Panc1 (cell line): ENCODE measurements around the gene EVX2. TPM values are rescaled to one million over a fixed set of nuclear protein-coding genes. Genes with fewer than 3 reads are reported as not detected.

Experiments used
- ATAC-seq: fragments of 200-7000 bp; cut with Tn5 transposase; 2 replicates; pipeline ENCODE4 v1.9.1; 2020; ENCODE audit warnings: mild to moderate bottlenecking, moderate library complexity
- BruUV-seq: library from RNA; stranded (reverse); fragments of 400-500 nt; replicated peaks from 2 replicates; lab custom pipeline; 2021; lab: Mats Ljungman, UMichigan
- CTCF ChIA-PET: fragments of 300-600 bp; sonication (Branson Sonifier 250); formaldehyde crosslinking; loops from one replicate; lab custom pipeline; 2022; ENCODE audit warnings: antibody characterized with exemption; lab: Charles Lee
- POLR2A ChIA-PET: fragments of 300-600 bp; sonication (Branson Sonifier 250); formaldehyde crosslinking; loops from one replicate; lab custom pipeline; 2022; ENCODE audit warnings: antibody characterized with exemption; lab: Charles Lee
- DNase-seq: peaks from one replicate; pipeline ENCODE4 v3.0.0-alpha.2; 2010; ENCODE audit warnings: low read depth, low spot score
- H3K27ac ChIP-seq: 2 replicates; pipeline ENCODE4 v1.5.1; 2011; ENCODE audit warnings: mild to moderate bottlenecking, low read length, inconsistent platforms
- H3K27me3 ChIP-seq: fragments of 200-500 bp; sonication (Bioruptor generic); 2 replicates; pipeline ENCODE4 v1.6.0; 2014; ENCODE audit warnings: low read length, inconsistent platforms; ENCODE audit not compliant: control insufficient read depth, insufficient read depth
- H3K36me3 ChIP-seq: fragments of 200-500 bp; sonication (Bioruptor generic); 2 replicates; pipeline ENCODE4 v1.5.1; 2014; ENCODE audit warnings: inconsistent platforms, mild to moderate bottlenecking, low read length, moderate library complexity; ENCODE audit not compliant: control insufficient read depth, insufficient read depth
- H3K4me1 ChIP-seq: 2 replicates; pipeline ENCODE4 v1.5.1; 2011; ENCODE audit warnings: inconsistent platforms, mild to moderate bottlenecking, low read length, moderate library complexity; ENCODE audit not compliant: control insufficient read depth, insufficient read depth
- H3K4me3 ChIP-seq, 2 experiments: 2 replicates each; pipeline ENCODE4 v1.5.1; 2011 to 2012; ENCODE audit warnings: low read depth in 2 of 2, low read length in 2 of 2, mild to moderate bottlenecking in 2 of 2, inconsistent platforms in 1 of 2, moderate library complexity in 1 of 2
- H3K9me3 ChIP-seq: fragments of 200-500 bp; sonication (Bioruptor generic); 2 replicates; pipeline ENCODE4 v1.5.1; 2014; ENCODE audit warnings: low read depth, mild to moderate bottlenecking, inconsistent platforms, low read length, moderate library complexity; ENCODE audit not compliant: control insufficient read depth, insufficient read depth
- CTCF ChIP-seq: fragments of 450-650 bp; IDR thresholded peaks from 2 replicates; pipeline ENCODE4 v1.5.1; 2017; ENCODE audit warnings: mild to moderate bottlenecking
- POLR2AphosphoS5 ChIP-seq: IDR thresholded peaks from 2 replicates; pipeline ENCODE4 v1.6.1; 2012; ENCODE audit warnings: mild to moderate bottlenecking, low read depth, low read length, moderate library complexity
- REST ChIP-seq, 2 experiments: IDR thresholded peaks; 2 replicates each; pipeline ENCODE4 v1.6.1; 2011 to 2012; ENCODE audit warnings: low read depth in 2 of 2, control low read depth in 1 of 2, low read length in 1 of 2, mild to moderate bottlenecking in 1 of 2, moderate library complexity in 1 of 2; ENCODE audit not compliant: insufficient read depth in 1 of 2
- SIN3A ChIP-seq: IDR thresholded peaks from 2 replicates; pipeline ENCODE4 v1.6.1; 2012; ENCODE audit warnings: low read depth, mild to moderate bottlenecking, low read length, moderate library complexity, borderline replicate concordance; ENCODE audit not compliant: insufficient read depth
- TCF7L2 ChIP-seq: IDR thresholded peaks from 2 replicates; pipeline ENCODE4 v1.6.1; 2011; ENCODE audit warnings: mild to moderate bottlenecking, low read depth, low read length, inconsistent platforms
- in situ Hi-C: cut with HindIII; loops from 2 replicates; pipeline ENCODE4 v1.10.0; 2016; ENCODE audit warnings: low sequenced_read_pairs, low pct_unique_long_range_greater_than_20kb
- intact Hi-C: fragments of 100-400 bp; cut with micrococcal nuclease; formaldehyde crosslinking; loops from one replicate; pipeline ENCODE4 v1.10.0; 2022; ENCODE audit not compliant: unreplicated experiment
- total RNA-seq: library from RNA; stranded (reverse); gene quantifications from one replicate; pipeline ENCODE4 v1.2.1, GENCODE V29; 2021; ENCODE audit not compliant: unreplicated experiment

The EVX2 gene
- total RNA-seq, 1 experiment from 2014 or later = not detected

GRCh38 chr2:176035013-176035691 lies 48.6 kb downstream of the EVX2 start:
- intact Hi-C loops (no loop called here), in situ Hi-C loops (no loop called here)
- Histone ChIP-seq H3K9me3 (no peaks in the 10 kb centered on the region), H3K4me3 (no peak overlapping the region), H3K4me1 (no peaks in the 10 kb centered on the region), H3K27ac (no peak overlapping the region), H3K27me3 (peaks cover 5% of the 10 kb centered on the region), H3K36me3 (no peaks in the 10 kb centered on the region)
- ChIA-PET POLR2A (no interaction called here), CTCF (no interaction called here)
- no peak for ATAC-seq
- no peak for DNase-seq
- TF ChIP-seq POLR2AphosphoS5 = no peak
- no TSS peak for BruUV-seq

- Histone ChIP-seq H3K27me3 (no peaks in the 10 kb centered on the region; the same call in none of the 2 replicates), H3K4me3 (no peak overlapping the region), H3K27ac (no peak overlapping the region), H3K36me3 (no peaks in the 10 kb centered on the region), H3K9me3 (no peaks in the 10 kb centered on the region), H3K4me1 (no peaks in the 10 kb centered on the region)
- intact Hi-C loops = no loop called here
- ChIA-PET CTCF (no interaction called here), POLR2A (no interaction called here)
- DNase-seq = no peak
- TF ChIP-seq POLR2AphosphoS5 (no peak), CTCF (no peak), TCF7L2 (no peak), SIN3A (no peak), REST (IDR thresholded peaks at IDR 0.05; ENCODE audit: insufficient read depth in 1 of 2, low read depth in 2 of 2, low read length in 1 of 2) (no peak)
- no peak for ATAC-seq
- no TSS peak for BruUV-seq
- in situ Hi-C loops = no loop called here
These were observed 56.0 kb downstream of the EVX2 start for GRCh38 chr2:176027806-176028205.

Other genes with a start within 250 kb of the EVX2 start
- gene LNPK, start 81.7 kb downstream of the EVX2 start, total RNA-seq = 27.3 TPM
- not detected for gene HOXD13, start 8.8 kb upstream of the EVX2 start, total RNA-seq
- 0.13 TPM for gene HOXD12, start 15.8 kb upstream of the EVX2 start, total RNA-seq
- gene HOXD11, start 23.3 kb upstream of the EVX2 start, total RNA-seq = 0.49 TPM
- gene HOXD10, start 32.8 kb upstream of the EVX2 start, total RNA-seq = not detected
- 0.15 TPM for gene HOXD9, start 38.8 kb upstream of the EVX2 start, total RNA-seq
- not detected for gene HOXD8, start 45.7 kb upstream of the EVX2 start, total RNA-seq
- gene HOXD4, start 67.6 kb upstream of the EVX2 start, total RNA-seq = 1.4 TPM
- 1.8 TPM for gene HOXD3, start 73.3 kb upstream of the EVX2 start, total RNA-seq
- gene HOXD1, start 104.7 kb upstream of the EVX2 start, total RNA-seq = 0.18 TPM
- gene MTX2, start 185.5 kb upstream of the EVX2 start, total RNA-seq = 28.7 TPM